HFFc6 (cell line): Measurements from ENCODE around the gene TJP1. TPM values are rescaled to one million over a fixed set of nuclear protein-coding genes. Genes with fewer than 3 reads are reported as not detected.

ENCODE experiments used
- DNase-seq: peaks from one replicate; pipeline ENCODE4 v3.0.0-alpha.2; 2018
- H3K27ac Mint-ChIP-seq: 2 replicates; pipeline ENCODE4 v1.8.0; 2020; ENCODE audit warnings: mild to moderate bottlenecking, mixed read lengths
- H3K27me3 Mint-ChIP-seq: 2 replicates; pipeline ENCODE4 v1.8.0; 2021; ENCODE audit warnings: mild to moderate bottlenecking, moderate library complexity, mixed read lengths; ENCODE audit not compliant: insufficient read depth
- H3K36me3 Mint-ChIP-seq: 2 replicates; pipeline ENCODE4 v1.8.0; 2021; ENCODE audit warnings: low read depth, mixed read lengths
- H3K4me1 Mint-ChIP-seq: 2 replicates; pipeline ENCODE4 v1.8.0; 2020; ENCODE audit warnings: low read depth, mixed read lengths
- H3K4me3 Mint-ChIP-seq: 2 replicates; pipeline ENCODE4 v1.8.0; 2020; ENCODE audit warnings: mild to moderate bottlenecking, moderate library complexity, mixed read lengths
- H3K9me3 Mint-ChIP-seq: 2 replicates; pipeline ENCODE4 v1.8.0; 2020; ENCODE audit warnings: mild to moderate bottlenecking, mixed read lengths
- CTCF ChIP-seq: fragments of 200-600 bp; sonication (generic); IDR thresholded peaks from 2 replicates; pipeline ENCODE4 v1.5.0; 2021; ENCODE audit warnings: antibody characterized with exemption, mild to moderate bottlenecking
- total RNA-seq, 6 experiments: library from RNA; stranded (reverse); fragmentation: NEBNext Ultra II Directional; extraction: Animal tissue kit (Norgen Biotek cat#: 25700); gene quantifications; 2 replicates in 1 of 6; 3 replicates in 5 of 6; pipeline ENCODE4 v1.2.3, GENCODE V29; 2021

Gene TJP1
- total RNA-seq, 6 experiments from 2014 or later = 60.1 to 76.3 (median 70.4) TPM

GRCh38 chr15:29864501-29864900, 42.2 kb upstream of the TJP1 start:
- Mint-ChIP-seq H3K27me3 (no peaks in the 10 kb centered on the region), H3K9me3 (no peaks in the 10 kb centered on the region), H3K4me3 (no peak overlapping the region), H3K4me1 (peaks cover 30% of the 10 kb centered on the region), H3K36me3 (no peaks in the 10 kb centered on the region), H3K27ac (no peak overlapping the region)
- TF ChIP-seq CTCF = no peak
- DNase-seq = no peak

- no peaks in the 10 kb centered on the region for H3K27me3 Mint-ChIP-seq
- no peak overlapping the region for H3K4me3 Mint-ChIP-seq
- TF ChIP-seq CTCF = no peak
- H3K36me3 Mint-ChIP-seq = no peaks in the 10 kb centered on the region
- no peak for DNase-seq
- H3K4me1 Mint-ChIP-seq = peaks cover 35% of the 10 kb centered on the region
- no peak overlapping the region for H3K27ac Mint-ChIP-seq
- no peaks in the 10 kb centered on the region for H3K9me3 Mint-ChIP-seq
Measured at GRCh38 chr15:29863438-29863837, 41.2 kb upstream of the TJP1 start.

- H3K27ac Mint-ChIP-seq = no peak overlapping the region
- no peaks in the 10 kb centered on the region for H3K27me3 Mint-ChIP-seq
- no peaks in the 10 kb centered on the region for H3K9me3 Mint-ChIP-seq
- no peak for TF ChIP-seq CTCF
- no peaks in the 10 kb centered on the region for H3K36me3 Mint-ChIP-seq
- no peak for DNase-seq
- H3K4me3 Mint-ChIP-seq = no peak overlapping the region
- peaks cover 35% of the 10 kb centered on the region for H3K4me1 Mint-ChIP-seq
Measured at GRCh38 chr15:29862271-29862670, 40.0 kb upstream of the TJP1 start.

GRCh38 chr15:29860872-29861271, 38.6 kb upstream of the TJP1 start:
- peaks cover 35% of the 10 kb centered on the region for H3K4me1 Mint-ChIP-seq
- no peak for DNase-seq
- H3K27me3 Mint-ChIP-seq = no peaks in the 10 kb centered on the region
- no peaks in the 10 kb centered on the region for H3K36me3 Mint-ChIP-seq
- no peak overlapping the region for H3K27ac Mint-ChIP-seq
- H3K9me3 Mint-ChIP-seq = no peaks in the 10 kb centered on the region
- H3K4me3 Mint-ChIP-seq = no peak overlapping the region
- TF ChIP-seq CTCF = no peak

- peak; percentile 60 for DNase-seq
- Mint-ChIP-seq H3K27me3 (no peaks in the 10 kb centered on the region), H3K9me3 (no peaks in the 10 kb centered on the region), H3K27ac (peak overlapping the region; percentile 82), H3K4me1 (peaks cover 35% of the 10 kb centered on the region), H3K36me3 (no peaks in the 10 kb centered on the region), H3K4me3 (peak overlapping the region; percentile 74)
- no peak for TF ChIP-seq CTCF
Measured at GRCh38 chr15:29859973-29860715, 37.9 kb upstream of the TJP1 start.
